Omental fat pad (tissue), 4 donors: ENCODE results near the gene RNF175. TPM values are rescaled to one million over a fixed set of nuclear protein-coding genes. Genes with fewer than 3 reads are reported as not detected.

Experiments used
- ATAC-seq: fragments of 150-250 bp; one replicate; pipeline ENCODE4 v1.9.1; 2016; ENCODE audit warnings: mild to moderate bottlenecking, moderate library complexity; ENCODE audit not compliant: low FRiP score
- DNase-seq: peaks from one replicate; pipeline ENCODE4 v3.0.0-alpha.2; 2019; ENCODE audit warnings: low spot score
- total RNA-seq, 4 donors: library from RNA; depleted of rRNA; stranded (reverse); fragments of >200 nt; gene quantifications; one replicate each; pipeline ENCODE4 v1.1.0, GENCODE V29; 2016
- TF ChIP-seq, protein P1 (sequence below), 3 donors: fragments of 450-650 bp; IDR thresholded peaks; one replicate each; pipeline ENCODE4 v1.5.1; 2016 to 2017; ENCODE audit warnings: antibody characterized with exemption in 3 of 3, mild to moderate bottlenecking in 3 of 3, moderate library complexity in 2 of 3

Gene RNF175
- total RNA-seq, 4 donors from 2014 or later: 0.28 to 1.4 TPM; not detected in 2

DNA sequence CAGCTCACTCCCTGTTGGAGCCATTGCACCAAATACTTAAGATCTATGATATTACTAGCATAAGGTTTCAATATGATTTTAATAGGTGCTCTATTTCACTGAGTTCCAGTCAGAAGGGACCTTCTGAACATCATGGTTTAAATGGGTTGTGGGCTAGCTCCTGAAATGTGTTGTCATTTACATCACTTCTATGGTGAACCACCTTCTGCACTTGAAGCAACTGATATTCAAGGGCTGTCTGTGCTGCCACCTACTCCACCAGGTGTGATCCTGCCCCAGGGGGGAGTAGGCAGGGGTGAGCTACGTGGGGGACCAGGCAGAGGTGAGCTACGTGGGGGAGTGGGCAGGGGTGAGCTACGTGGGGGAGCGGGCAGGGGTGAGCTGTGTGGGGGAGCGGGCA, 35.2 kb downstream of the RNF175 start:
- ATAC-seq: no peak
- TF ChIP-seq, protein P1, sequence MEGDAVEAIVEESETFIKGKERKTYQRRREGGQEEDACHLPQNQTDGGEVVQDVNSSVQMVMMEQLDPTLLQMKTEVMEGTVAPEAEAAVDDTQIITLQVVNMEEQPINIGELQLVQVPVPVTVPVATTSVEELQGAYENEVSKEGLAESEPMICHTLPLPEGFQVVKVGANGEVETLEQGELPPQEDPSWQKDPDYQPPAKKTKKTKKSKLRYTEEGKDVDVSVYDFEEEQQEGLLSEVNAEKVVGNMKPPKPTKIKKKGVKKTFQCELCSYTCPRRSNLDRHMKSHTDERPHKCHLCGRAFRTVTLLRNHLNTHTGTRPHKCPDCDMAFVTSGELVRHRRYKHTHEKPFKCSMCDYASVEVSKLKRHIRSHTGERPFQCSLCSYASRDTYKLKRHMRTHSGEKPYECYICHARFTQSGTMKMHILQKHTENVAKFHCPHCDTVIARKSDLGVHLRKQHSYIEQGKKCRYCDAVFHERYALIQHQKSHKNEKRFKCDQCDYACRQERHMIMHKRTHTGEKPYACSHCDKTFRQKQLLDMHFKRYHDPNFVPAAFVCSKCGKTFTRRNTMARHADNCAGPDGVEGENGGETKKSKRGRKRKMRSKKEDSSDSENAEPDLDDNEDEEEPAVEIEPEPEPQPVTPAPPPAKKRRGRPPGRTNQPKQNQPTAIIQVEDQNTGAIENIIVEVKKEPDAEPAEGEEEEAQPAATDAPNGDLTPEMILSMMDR (IDR thresholded peaks at IDR 0.05): no peak

DNA sequence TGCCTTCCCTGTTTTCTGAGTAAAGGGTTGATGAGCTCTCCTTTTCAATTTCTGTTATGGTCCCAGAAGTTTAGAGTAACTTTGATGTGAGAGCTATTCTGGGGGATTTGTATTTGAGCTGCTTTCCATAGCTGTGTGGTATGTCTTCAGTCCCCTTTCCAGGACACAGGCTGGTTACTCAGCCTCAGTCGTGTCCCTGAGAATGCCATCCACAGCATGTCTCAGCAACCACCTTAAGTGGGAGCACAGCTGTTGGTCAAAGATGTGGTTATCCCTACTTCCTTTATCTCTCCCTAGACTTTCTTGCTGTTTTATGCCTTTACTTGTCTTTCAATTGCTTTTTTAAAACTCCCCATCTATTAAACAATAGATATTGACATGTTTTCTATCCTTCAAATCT, 37.8 kb downstream of the RNF175 start:
- no peak for DNase-seq
- TF ChIP-seq, protein P1 (IDR thresholded peaks at IDR 0.05): no peak
- no peak for ATAC-seq

More for the DNA sequence above, 35.2 kb downstream of the RNF175 start:
- DNase-seq: no peak

- no peak for DNase-seq
- ATAC-seq: peak; percentile 90
- TF ChIP-seq, protein P1 (IDR thresholded peaks at IDR 0.05): no peak
These were observed 45.8 kb downstream of the RNF175 start for GRCh38 chr4:153713866-153714646.

GRCh38 chr4:153710681-153711080, 49.1 kb downstream of the RNF175 start:
- TF ChIP-seq, protein P1 (IDR thresholded peaks at IDR 0.05): no peak
- ATAC-seq (no peak), DNase-seq (no peak)

DNA sequence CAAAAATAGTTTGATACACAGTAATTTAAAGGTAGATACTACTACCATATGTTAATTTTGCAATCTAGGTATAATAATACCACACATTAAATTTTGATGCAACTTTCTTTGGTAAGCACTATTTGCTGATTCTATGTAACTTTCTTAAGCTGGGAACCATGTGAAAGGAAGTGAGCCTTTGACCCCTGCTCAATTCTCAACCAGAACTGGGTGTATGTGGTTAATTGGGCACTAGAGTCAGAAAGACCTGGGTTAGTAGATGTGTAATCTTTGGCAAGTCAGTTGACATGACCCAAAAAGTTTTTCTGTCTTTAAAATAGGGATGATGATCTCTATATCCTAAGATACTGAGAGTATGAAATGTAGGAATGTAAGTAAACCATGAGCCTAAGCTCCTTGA, 53.3 kb downstream of the RNF175 start:
- TF ChIP-seq, protein P1 (IDR thresholded peaks at IDR 0.05): no peak
- no peak for ATAC-seq
- DNase-seq: no peak

GRCh38 chr4:153705743-153706468, 53.9 kb downstream of the RNF175 start:
- ATAC-seq: no peak
- no peak for DNase-seq
- TF ChIP-seq, protein P1 (IDR thresholded peaks at IDR 0.05): no peak
